Choroid plexus epithelial cell (primary cell): ENCODE data around the gene ANKRD31.
"Not testable (repeated sequence)": the region's sequence is repeated elsewhere in the genome, so short reads cannot be mapped to it uniquely, and the experiment has no call there.

Experiments
- DNase-seq: peaks from one replicate; pipeline ENCODE4 v3.0.0-alpha.2; 2010; ENCODE audit warnings: low read depth
- H3K4me3 ChIP-seq: 2 replicates; pipeline ENCODE4 v1.5.1; 2011; ENCODE audit warnings: low read depth, mild to moderate bottlenecking, control low read depth, low read length, moderate library complexity
- TF ChIP-seq, protein P1 (sequence below): conservative IDR thresholded peaks from 2 replicates; pipeline ENCODE4 v1.5.1; 2011; ENCODE audit warnings: low read depth, mild to moderate bottlenecking, control low read depth, inconsistent platforms, low read length, moderate library complexity

ANKRD31 gene

DNA sequence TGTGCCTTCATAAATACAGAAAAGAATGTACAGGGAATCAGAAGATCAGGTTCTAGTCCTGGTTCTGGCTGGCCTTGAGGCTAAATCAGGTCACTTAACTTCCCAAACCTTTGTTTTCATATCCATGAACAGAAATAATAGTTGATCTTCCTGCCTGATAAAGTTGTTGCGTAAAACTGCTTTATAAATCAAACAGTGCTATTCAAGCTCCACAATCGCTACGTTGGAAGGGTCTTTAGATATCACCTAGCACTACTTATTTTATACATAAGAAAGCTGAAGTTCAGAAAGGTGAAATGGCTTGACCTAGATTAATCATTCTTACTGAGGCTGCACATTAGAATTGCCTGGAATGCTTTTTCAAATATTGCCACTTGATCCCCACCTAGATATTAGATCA is 148.0 kb downstream of the ANKRD31 start:
- H3K4me3 ChIP-seq = no peak overlapping the region
- no peak for DNase-seq

GRCh38 chr5:75081510-75081909 is 155.2 kb downstream of the ANKRD31 start:
- H3K4me3 ChIP-seq = no peak overlapping the region
- TF ChIP-seq, protein P1, sequence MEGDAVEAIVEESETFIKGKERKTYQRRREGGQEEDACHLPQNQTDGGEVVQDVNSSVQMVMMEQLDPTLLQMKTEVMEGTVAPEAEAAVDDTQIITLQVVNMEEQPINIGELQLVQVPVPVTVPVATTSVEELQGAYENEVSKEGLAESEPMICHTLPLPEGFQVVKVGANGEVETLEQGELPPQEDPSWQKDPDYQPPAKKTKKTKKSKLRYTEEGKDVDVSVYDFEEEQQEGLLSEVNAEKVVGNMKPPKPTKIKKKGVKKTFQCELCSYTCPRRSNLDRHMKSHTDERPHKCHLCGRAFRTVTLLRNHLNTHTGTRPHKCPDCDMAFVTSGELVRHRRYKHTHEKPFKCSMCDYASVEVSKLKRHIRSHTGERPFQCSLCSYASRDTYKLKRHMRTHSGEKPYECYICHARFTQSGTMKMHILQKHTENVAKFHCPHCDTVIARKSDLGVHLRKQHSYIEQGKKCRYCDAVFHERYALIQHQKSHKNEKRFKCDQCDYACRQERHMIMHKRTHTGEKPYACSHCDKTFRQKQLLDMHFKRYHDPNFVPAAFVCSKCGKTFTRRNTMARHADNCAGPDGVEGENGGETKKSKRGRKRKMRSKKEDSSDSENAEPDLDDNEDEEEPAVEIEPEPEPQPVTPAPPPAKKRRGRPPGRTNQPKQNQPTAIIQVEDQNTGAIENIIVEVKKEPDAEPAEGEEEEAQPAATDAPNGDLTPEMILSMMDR = no peak
- no peak for DNase-seq

More for the DNA sequence above, 148.0 kb downstream of the ANKRD31 start:
- TF ChIP-seq, protein P1 = no peak

- not testable (repeated sequence) for DNase-seq, H3K4me3 ChIP-seq
These were observed 157.3 kb downstream of the ANKRD31 start for GRCh38 chr5:75079346-75079745.

DNA sequence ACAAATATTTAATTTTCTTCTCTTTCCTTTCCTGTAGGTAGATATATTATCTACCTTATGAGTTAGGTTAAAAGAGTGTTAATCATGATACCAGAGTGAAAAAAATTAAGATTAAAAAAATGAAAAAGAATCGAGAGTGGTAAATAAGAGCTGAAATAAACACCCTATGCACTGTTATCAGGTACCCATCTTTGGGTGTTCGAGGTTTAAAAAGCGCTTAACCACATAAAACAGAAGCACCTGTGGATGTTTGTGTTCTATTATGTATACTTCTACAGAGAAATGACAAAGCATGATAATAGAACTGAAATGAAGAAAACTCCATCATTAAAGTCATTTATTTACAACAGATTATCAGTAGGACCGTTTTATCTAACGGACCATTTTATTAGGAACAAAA is 158.7 kb downstream of the ANKRD31 start:
- no peak overlapping the region for H3K4me3 ChIP-seq
- DNase-seq = no peak
- TF ChIP-seq, protein P1 = no peak

DNA sequence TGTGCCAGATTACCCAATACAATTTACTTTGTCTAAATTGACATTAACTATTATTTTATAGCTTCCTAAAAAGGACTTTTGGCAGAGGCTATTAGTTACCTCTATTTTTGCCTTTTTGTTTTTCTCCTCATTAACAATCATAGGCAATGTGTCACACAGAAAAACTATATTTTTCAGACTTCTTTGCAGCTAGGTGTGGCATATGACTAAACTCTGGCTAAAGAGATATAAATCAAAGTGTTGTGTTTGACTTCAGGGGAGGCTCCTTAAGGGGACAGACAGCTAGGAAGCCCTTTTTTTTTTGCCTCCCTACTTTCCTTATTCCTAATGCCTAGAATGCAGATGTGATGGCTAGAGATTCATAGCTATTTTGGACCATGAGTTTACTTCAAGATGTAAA is 164.6 kb downstream of the ANKRD31 start:
- no peak overlapping the region for H3K4me3 ChIP-seq
- no peak for DNase-seq
- TF ChIP-seq, protein P1 = no peak

- TF ChIP-seq, protein P1 = no peak
- H3K4me3 ChIP-seq = no peak overlapping the region
- no peak for DNase-seq
These were observed 165.6 kb downstream of the ANKRD31 start for GRCh38 chr5:75071100-75071499.

- no peak overlapping the region for H3K4me3 ChIP-seq
- TF ChIP-seq, protein P1 = no peak
- DNase-seq = no peak
These were observed 169.2 kb downstream of the ANKRD31 start for GRCh38 chr5:75067434-75067833.
